Measurements from ENCODE around the gene NPHP4. TPM values are rescaled to one million over a fixed set of nuclear protein-coding genes. Genes with fewer than 3 reads are reported as not detected.

The NPHP4 gene
- total RNA-seq, 1 donor from 2014 or later = 4.9 TPM

DNA sequence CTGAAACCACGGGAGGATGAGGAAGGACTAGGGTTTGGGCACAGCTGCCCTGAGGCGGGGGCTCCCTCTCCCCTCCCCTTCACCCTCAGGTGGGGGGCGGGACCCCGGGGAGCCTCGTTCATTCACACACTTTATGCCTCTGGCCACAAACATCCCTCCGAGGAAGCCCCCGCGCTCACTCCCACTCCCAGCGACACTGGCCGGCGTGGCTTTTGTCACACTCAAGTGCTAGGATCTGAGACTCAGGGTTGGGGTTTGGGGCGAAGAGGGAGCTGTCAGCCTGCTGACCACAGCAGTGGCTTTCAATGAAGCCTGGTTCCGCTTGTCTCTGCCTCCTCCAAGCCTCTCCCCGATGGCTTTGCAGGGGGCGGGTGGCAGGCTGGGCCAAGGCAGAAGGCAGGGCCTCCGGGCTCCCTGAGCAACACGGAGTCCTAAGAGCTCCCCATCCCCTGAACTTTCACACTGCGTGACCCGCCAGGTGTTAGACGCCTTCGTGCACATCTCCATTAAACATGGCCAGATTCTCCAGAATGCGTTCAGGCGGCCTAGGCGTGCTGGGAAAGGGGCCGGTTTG lies 178.1 kb downstream of the NPHP4 start:
- no peak for DNase-seq
- no peak for ATAC-seq
- intact Hi-C loops (cut with micrococcal nuclease) = no loop called here

DNA sequence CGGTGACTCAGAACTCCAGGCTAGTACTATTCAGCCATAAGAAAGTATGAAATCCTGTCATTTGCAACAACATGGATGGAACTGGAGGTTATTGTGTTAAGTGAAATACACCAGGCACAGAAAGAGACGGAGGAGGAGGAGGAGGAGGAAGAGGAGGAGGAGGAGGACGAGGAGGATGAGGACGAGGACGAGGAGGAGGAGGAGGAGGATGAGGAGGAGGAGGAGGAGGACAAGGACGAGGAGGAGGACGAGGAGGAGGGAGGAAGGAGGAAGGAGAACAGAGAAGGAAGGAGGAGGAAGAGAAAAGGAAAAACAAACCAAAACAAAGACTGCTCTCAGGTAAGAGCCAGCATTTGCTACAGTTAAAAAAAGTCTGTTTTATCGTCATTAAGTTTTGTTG lies 178.7 kb downstream of the NPHP4 start:
- DNase-seq = no peak
- intact Hi-C loops (cut with micrococcal nuclease) = no loop called here
- ATAC-seq = no peak

Small RNA genes lying within 50 kb of the gene (microRNA-seq; reads per million reads assigned to microRNA genes)
- gene MIR4689 (ENCODE audit: borderline number of aligned reads) = not detected

Other genes with a start within 250 kb of the NPHP4 start
- gene KCNAB2, start 53.5 kb upstream of the NPHP4 start, total RNA-seq = 18.5 TPM
- gene CHD5, start 187.9 kb upstream of the NPHP4 start, total RNA-seq = 0.12 TPM
- gene RPL22, start 207.2 kb upstream of the NPHP4 start, total RNA-seq = 248 TPM
- gene RNF207, start 213.7 kb upstream of the NPHP4 start, total RNA-seq = 82.3 TPM
- gene ICMT, start 243.5 kb upstream of the NPHP4 start, total RNA-seq = 52.9 TPM

All from left ventricle myocardium superior (tissue), 1 donor.